Measurements from ENCODE around the gene SMAD3.
"Not testable (repeated sequence)": the region's sequence is repeated elsewhere in the genome, so short reads cannot be mapped to it uniquely, and the experiment has no call there.

Gene SMAD3

GRCh38 chr15:67065531-67066005 is at the start of gene SMAD3:
TSS of gene SMAD3 (plus strand) at chr15:67065602. CDS start at chr15:67066155, 553 bp downstream.
- Histone ChIP-seq H3K9me3 (ENCODE audit: low read length) (no peaks in the 10 kb centered on the region), H3K9ac (ENCODE audit: low read length) (peak within 1 kb of the TSS; percentile 77), H3K27ac (ENCODE audit: low read depth, low read length) (peak within 1 kb of the TSS; percentile 99), H3K4me1 (ENCODE audit: insufficient read depth, low read length) (peaks cover 23% of the 10 kb centered on the region), H3K27me3 (ENCODE audit: control insufficient read depth in 1 of 2, insufficient read depth in 2 of 2, low read length in 2 of 2) (no peaks in the 10 kb centered on the region), H3K36me3 (ENCODE audit: insufficient read depth, low read length) (no peaks in the 10 kb centered on the region), H3K4me3 (ENCODE audit: low read depth in 1 of 2, low read length in 2 of 2) (peak within 1 kb of the TSS; percentile 92 to 99)

GRCh38 chr15:67017311-67017710 is 48.1 kb upstream of the SMAD3 start:
- Histone ChIP-seq H3K27me3 (ENCODE audit: control insufficient read depth in 1 of 2, insufficient read depth in 2 of 2, low read length in 2 of 2) (no peaks in the 10 kb centered on the region), H3K4me3 (ENCODE audit: low read depth in 1 of 2, low read length in 2 of 2) (no peak overlapping the region), H3K4me1 (ENCODE audit: insufficient read depth, low read length) (no peaks in the 10 kb centered on the region), H3K9ac (ENCODE audit: low read length) (no peak overlapping the region), H3K36me3 (ENCODE audit: insufficient read depth, low read length) (no peaks in the 10 kb centered on the region), H3K27ac (ENCODE audit: low read depth, low read length) (no peak overlapping the region), H3K9me3 (ENCODE audit: low read length) (no peaks in the 10 kb centered on the region)

- Histone ChIP-seq H3K4me1 (ENCODE audit: insufficient read depth, low read length) (no peaks in the 10 kb centered on the region), H3K4me3 (ENCODE audit: low read depth in 1 of 2, low read length in 2 of 2) (no peak overlapping the region), H3K9me3 (ENCODE audit: low read length) (no peaks in the 10 kb centered on the region), H3K36me3 (ENCODE audit: insufficient read depth, low read length) (no peaks in the 10 kb centered on the region), H3K27ac (ENCODE audit: low read depth, low read length) (no peak overlapping the region), H3K9ac (ENCODE audit: low read length) (no peak overlapping the region), H3K27me3 (ENCODE audit: control insufficient read depth in 1 of 2, insufficient read depth in 2 of 2, low read length in 2 of 2) (no peaks in the 10 kb centered on the region)
These were observed 47.4 kb upstream of the SMAD3 start for GRCh38 chr15:67018026-67018425.

- Histone ChIP-seq H3K27ac (ENCODE audit: low read depth, low read length) (no peak overlapping the region), H3K4me1 (ENCODE audit: insufficient read depth, low read length) (peaks cover under 1% of the 10 kb centered on the region), H3K9ac (ENCODE audit: low read length) (no peak overlapping the region), H3K36me3 (ENCODE audit: insufficient read depth, low read length) (no peaks in the 10 kb centered on the region), H3K27me3 (ENCODE audit: control insufficient read depth in 1 of 2, insufficient read depth in 2 of 2, low read length in 2 of 2) (no peaks in the 10 kb centered on the region), H3K4me3 (ENCODE audit: low read depth in 1 of 2, low read length in 2 of 2) (no peak overlapping the region), H3K9me3 (ENCODE audit: low read length) (no peaks in the 10 kb centered on the region)
These were observed 47.0 kb upstream of the SMAD3 start for GRCh38 chr15:67018441-67018840.

- no peaks in the 10 kb centered on the region for H3K9me3 ChIP-seq (ENCODE audit: low read length)
- no peaks in the 10 kb centered on the region for H3K36me3 ChIP-seq (ENCODE audit: insufficient read depth, low read length)
- H3K27ac ChIP-seq (ENCODE audit: low read depth, low read length) = no peak overlapping the region
- no peaks in the 10 kb centered on the region for H3K27me3 ChIP-seq (ENCODE audit: control insufficient read depth in 1 of 2, insufficient read depth in 2 of 2, low read length in 2 of 2)
- H3K9ac ChIP-seq (ENCODE audit: low read length) = no peak overlapping the region
- H3K4me3 ChIP-seq (ENCODE audit: low read depth in 1 of 2, low read length in 2 of 2) = no peak overlapping the region
- peaks cover 7% of the 10 kb centered on the region for H3K4me1 ChIP-seq (ENCODE audit: insufficient read depth, low read length)
These were observed 46.3 kb upstream of the SMAD3 start for GRCh38 chr15:67019069-67019468.

GRCh38 chr15:67019884-67020520 is 45.4 kb upstream of the SMAD3 start:
- Histone ChIP-seq H3K36me3 (ENCODE audit: insufficient read depth, low read length) (no peaks in the 10 kb centered on the region), H3K9ac (ENCODE audit: low read length) (no peak overlapping the region), H3K9me3 (ENCODE audit: low read length) (no peaks in the 10 kb centered on the region), H3K4me3 (ENCODE audit: low read depth in 1 of 2, low read length in 2 of 2) (no peak overlapping the region), H3K4me1 (ENCODE audit: insufficient read depth, low read length) (peaks cover 17% of the 10 kb centered on the region), H3K27ac (ENCODE audit: low read depth, low read length) (no peak overlapping the region), H3K27me3 (ENCODE audit: control insufficient read depth in 1 of 2, insufficient read depth in 2 of 2, low read length in 2 of 2) (no peaks in the 10 kb centered on the region)

GRCh38 chr15:67020668-67021067 is 44.7 kb upstream of the SMAD3 start:
- H3K4me1 ChIP-seq (ENCODE audit: insufficient read depth, low read length) = peaks cover 23% of the 10 kb centered on the region
- not testable (repeated sequence) for H3K9ac ChIP-seq (ENCODE audit: low read length)

GRCh38 chr15:67021455-67021854 is 43.9 kb upstream of the SMAD3 start:
- no peak overlapping the region for H3K9ac ChIP-seq (ENCODE audit: low read length)
- H3K4me1 ChIP-seq (ENCODE audit: insufficient read depth, low read length) = peaks cover 30% of the 10 kb centered on the region
- H3K36me3 ChIP-seq (ENCODE audit: insufficient read depth, low read length) = no peaks in the 10 kb centered on the region
- no peak overlapping the region for H3K4me3 ChIP-seq (ENCODE audit: low read depth in 1 of 2, low read length in 2 of 2)
- no peaks in the 10 kb centered on the region for H3K27me3 ChIP-seq (ENCODE audit: control insufficient read depth in 1 of 2, insufficient read depth in 2 of 2, low read length in 2 of 2)
- H3K27ac ChIP-seq (ENCODE audit: low read depth, low read length) = no peak overlapping the region
- H3K9me3 ChIP-seq (ENCODE audit: low read length) = no peaks in the 10 kb centered on the region

More at GRCh38 chr15:67020668-67021067, 44.7 kb upstream of the SMAD3 start:
- H3K4me3 ChIP-seq (ENCODE audit: low read depth in 1 of 2, low read length in 2 of 2); H3K9me3 ChIP-seq (ENCODE audit: low read length); H3K27ac ChIP-seq (ENCODE audit: low read depth, low read length); H3K36me3 ChIP-seq (ENCODE audit: insufficient read depth, low read length); H3K27me3 ChIP-seq (ENCODE audit: control insufficient read depth in 1 of 2, insufficient read depth in 2 of 2, low read length in 2 of 2): not testable (repeated sequence)

- Histone ChIP-seq H3K27ac (ENCODE audit: low read depth, low read length) (no peak overlapping the region), H3K4me1 (ENCODE audit: insufficient read depth, low read length) (peaks cover 30% of the 10 kb centered on the region), H3K36me3 (ENCODE audit: insufficient read depth, low read length) (no peaks in the 10 kb centered on the region), H3K9ac (ENCODE audit: low read length) (no peak overlapping the region), H3K4me3 (ENCODE audit: low read depth in 1 of 2, low read length in 2 of 2) (no peak overlapping the region), H3K27me3 (ENCODE audit: control insufficient read depth in 1 of 2, insufficient read depth in 2 of 2, low read length in 2 of 2) (no peaks in the 10 kb centered on the region), H3K9me3 (ENCODE audit: low read length) (no peaks in the 10 kb centered on the region)
These were observed 42.8 kb upstream of the SMAD3 start for GRCh38 chr15:67022587-67023105.

GRCh38 chr15:67023517-67024313 is 41.7 kb upstream of the SMAD3 start:
- Histone ChIP-seq H3K4me3 (ENCODE audit: low read depth in 1 of 2, low read length in 2 of 2) (no peak overlapping the region), H3K36me3 (ENCODE audit: insufficient read depth, low read length) (no peaks in the 10 kb centered on the region), H3K9ac (ENCODE audit: low read length) (no peak overlapping the region), H3K4me1 (ENCODE audit: insufficient read depth, low read length) (peaks cover 30% of the 10 kb centered on the region), H3K27ac (ENCODE audit: low read depth, low read length) (peak overlapping the region; percentile 42), H3K27me3 (ENCODE audit: control insufficient read depth in 1 of 2, insufficient read depth in 2 of 2, low read length in 2 of 2) (no peaks in the 10 kb centered on the region), H3K9me3 (ENCODE audit: low read length) (no peaks in the 10 kb centered on the region)

GRCh38 chr15:67024314-67024997 is 40.9 kb upstream of the SMAD3 start:
- Histone ChIP-seq H3K27ac (ENCODE audit: low read depth, low read length) (peak overlapping the region; percentile 70), H3K27me3 (ENCODE audit: control insufficient read depth in 1 of 2, insufficient read depth in 2 of 2, low read length in 2 of 2) (no peaks in the 10 kb centered on the region), H3K9ac (ENCODE audit: low read length) (no peak overlapping the region), H3K36me3 (ENCODE audit: insufficient read depth, low read length) (no peaks in the 10 kb centered on the region), H3K9me3 (ENCODE audit: low read length) (no peaks in the 10 kb centered on the region), H3K4me1 (ENCODE audit: insufficient read depth, low read length) (peaks cover 30% of the 10 kb centered on the region), H3K4me3 (ENCODE audit: low read depth in 1 of 2, low read length in 2 of 2) (no peak overlapping the region)
